ENCODE results near the gene GABRD.

Gene GABRD

DNA sequence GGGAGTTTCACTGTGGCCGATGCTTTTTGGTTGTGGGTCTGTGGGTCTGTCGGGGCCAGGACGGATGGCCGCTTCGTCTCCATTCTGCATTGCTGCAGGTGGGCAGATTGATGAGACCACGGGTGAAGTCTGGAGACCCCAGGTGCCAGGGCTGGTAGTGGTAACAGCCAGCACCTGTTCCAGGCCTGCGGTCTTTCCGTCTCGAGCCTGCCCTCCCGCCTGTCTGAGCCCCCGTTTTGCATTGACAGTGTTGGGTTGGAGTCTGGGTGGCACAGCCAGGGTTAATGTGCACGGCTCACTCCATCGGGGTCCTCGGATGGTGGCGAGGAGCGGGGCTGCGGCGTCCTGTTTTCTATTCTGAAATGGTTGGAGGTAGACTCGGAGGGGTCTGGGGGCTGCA lies 55.3 kb downstream of the GABRD start:
- DNase-seq (ENCODE audit: low read depth in 3 of 3, low spot score in 1 of 3), result no peak

DNA sequence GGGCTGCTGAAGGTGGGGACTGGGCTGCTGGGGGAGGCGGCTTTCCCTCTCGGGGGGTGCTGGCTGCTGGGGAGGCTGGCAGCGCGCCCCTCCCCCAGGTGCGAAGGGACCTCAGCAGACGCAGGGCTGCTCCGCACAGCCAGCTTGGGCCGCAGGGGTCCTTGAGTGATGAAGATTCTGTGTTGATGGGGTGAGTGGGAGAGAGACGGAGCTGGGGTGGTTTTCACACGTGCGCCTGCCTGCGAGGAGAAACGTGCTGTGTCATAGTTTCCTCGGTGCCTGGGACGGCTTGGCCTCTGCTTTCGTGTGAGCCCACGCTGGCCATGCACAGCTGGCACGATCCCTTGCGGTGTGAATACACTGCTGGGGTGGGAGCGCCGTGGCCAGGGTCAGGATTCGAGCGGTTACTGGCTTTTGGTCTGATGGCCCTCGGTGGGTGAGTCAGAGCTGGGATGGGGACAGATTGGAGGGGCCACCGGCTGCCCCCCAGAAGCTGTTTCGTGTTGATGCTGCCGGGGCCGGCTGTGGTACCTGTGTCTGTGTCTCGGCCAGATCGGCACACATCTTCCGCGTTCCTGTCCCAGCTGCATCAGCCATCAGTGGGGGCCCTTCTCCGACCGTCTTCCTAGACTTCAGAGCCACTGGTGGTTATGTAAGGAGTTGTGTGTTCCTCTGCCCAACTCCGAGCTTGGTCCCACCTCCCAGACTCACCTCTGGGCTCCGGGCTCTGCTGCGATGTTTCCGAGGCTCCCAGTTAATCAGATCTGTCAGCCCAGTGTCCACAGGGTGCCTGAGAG lies 56.0 kb downstream of the GABRD start:
- DNase-seq (ENCODE audit: low read depth in 3 of 3, low spot score in 1 of 3), result no peak

DNA sequence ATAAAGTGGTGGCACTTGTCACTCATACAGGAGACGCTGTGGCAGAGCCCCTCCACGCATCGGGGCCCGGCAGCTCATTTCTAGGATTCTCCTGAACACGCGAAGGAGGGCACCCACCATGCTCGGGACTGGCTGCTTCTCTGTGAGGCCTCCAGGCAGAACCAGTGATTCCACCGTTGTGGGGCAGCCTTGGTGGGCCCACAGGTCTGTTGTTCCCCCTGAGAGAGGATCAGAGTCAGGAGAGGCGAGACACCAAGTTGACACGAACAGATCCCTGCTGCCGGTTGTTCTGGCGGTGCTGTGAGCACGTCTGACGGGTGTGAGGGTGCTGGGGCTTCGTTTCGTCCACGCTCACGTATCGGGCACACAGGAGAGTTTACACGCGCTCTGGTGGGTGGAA lies 57.7 kb downstream of the GABRD start:
- DNase-seq (ENCODE audit: low read depth in 3 of 3, low spot score in 1 of 3), result no peak

DNA sequence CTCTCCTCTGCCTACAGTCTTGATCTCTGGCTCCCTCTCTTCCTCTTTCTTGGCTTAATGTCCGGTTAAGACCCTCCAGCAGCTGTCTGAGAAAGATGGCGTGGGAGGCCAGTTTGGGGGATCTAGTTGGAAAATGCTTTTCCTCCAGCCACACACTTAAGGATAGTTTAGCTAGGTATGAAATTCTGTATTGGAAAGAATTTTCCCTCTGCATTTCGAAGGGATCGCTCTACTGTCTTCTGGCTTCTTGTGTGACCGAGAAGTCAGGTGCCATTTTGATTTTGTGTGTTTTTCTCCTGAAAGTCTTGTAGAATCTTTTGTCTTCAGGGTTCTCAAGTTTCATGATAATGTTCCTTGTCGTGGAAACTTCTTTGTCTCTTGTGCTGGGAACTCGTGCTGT lies 59.0 kb downstream of the GABRD start:
- DNase-seq (ENCODE audit: low read depth in 3 of 3, low spot score in 1 of 3), result no peak

DNA sequence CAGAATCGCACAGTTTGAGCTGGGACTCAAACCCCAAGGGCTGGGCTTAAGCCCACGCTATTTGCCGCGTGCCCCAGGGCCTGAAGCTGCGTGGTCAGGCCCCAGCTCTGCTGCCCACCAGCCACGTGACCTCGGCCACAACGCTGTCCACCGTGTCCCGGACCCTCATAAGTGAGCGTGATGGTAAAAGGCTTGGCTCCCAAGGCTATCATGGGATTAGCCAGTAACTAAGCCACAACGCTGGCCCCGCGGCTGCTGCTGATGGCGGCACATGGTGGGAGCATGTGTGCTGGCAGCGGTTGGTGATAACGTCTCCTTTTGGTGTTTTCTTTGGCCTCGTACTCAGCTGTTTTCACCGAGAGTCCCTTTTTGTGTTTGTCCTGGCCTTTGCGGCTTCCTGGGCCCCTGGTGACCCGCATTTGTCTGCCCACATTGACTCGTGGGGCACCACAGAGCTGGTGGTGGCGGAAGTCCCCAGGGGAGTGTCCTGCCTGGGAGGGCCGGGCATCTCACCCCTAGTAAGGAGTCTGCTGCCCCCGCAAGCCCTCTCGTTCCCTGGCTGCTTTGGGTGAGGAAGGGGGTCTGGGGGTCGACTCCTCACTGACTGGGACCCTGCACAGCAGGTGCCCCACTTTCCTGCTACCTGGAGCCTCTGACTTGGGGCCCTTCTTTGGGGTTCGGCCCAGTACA lies 60.4 kb downstream of the GABRD start:
- DNase-seq (ENCODE audit: low read depth in 3 of 3, low spot score in 1 of 3), result no peak

DNA sequence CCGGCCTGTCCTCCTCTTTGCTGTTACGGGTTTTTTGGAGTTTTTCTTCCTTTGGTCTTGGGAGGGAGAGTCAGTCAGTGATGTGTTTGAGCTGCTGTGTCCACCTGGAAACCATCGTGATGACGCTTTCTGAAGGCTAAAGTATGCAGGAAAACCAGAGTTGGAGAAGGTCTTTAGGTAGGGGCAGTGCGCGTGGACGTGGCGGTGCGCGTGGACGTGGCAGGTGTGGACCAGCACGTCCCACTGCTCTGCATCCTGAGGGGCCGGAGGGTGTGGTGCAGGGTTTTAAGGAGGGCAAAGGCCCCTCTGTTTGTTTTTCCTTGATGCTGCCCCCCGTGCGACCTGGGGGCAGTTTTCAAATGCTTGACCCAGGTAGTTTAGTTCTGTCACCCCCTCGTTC lies 61.0 kb downstream of the GABRD start:
- DNase-seq (ENCODE audit: low read depth in 3 of 3, low spot score in 1 of 3), result no peak

All from stimulated activated CD4-positive, alpha-beta T cell treated with anti-CD3 and anti-CD28 coated beads, TNF-alpha, amount 100 ng/mL, for 1 hour (primary cell).